HCT116 (cell line): Measurements from ENCODE around the gene SPRY4. TPM values are rescaled to one million over a fixed set of nuclear protein-coding genes. Genes with fewer than 3 reads are reported as not detected.

ENCODE experiments used
- ATAC-seq: fragments of 200-7000 bp; cut with Tn5 transposase; 2 replicates; pipeline ENCODE4 v1.9.1; 2020; ENCODE audit warnings: mild to moderate bottlenecking, moderate library complexity
- BruUV-seq: library from RNA; stranded (reverse); fragments of 400-500 nt; replicated peaks from 2 replicates; lab custom pipeline; 2021; lab: Mats Ljungman, UMichigan
- CTCF ChIA-PET: fragments of 300-600 bp; sonication (Branson Sonifier 250); formaldehyde crosslinking; loops from one replicate; lab custom pipeline; 2021; ENCODE audit warnings: antibody characterized with exemption; lab: Charles Lee
- POLR2A ChIA-PET: fragments of 300-600, 350-600 bp; sonication (Branson Sonifier 250); formaldehyde crosslinking; loops from one replicate; lab custom pipeline; 2021; ENCODE audit warnings: antibody characterized with exemption; lab: Charles Lee
- RAD21 ChIA-PET, 2 experiments: fragments of 300-600 bp; sonication (Branson Sonifier 250); formaldehyde crosslinking; loops; one replicate each; lab custom pipeline; 2023; ENCODE audit warnings: low total read pairs in 2 of 2; ENCODE audit not compliant: uncharacterized antibody in 2 of 2, unreplicated experiment in 2 of 2, low non-redundant PET in 1 of 2; lab: Charles Lee
- DNase-seq: peaks from one replicate; pipeline ENCODE4 v3.0.0-alpha.2; 2010; ENCODE audit warnings: low read depth, low spot score
- H2AFZ ChIP-seq: fragments of 200-600 bp; shearing (Covaris generic), sonication (generic); 2 replicates; pipeline ENCODE4 v1.6.1; 2017; ENCODE audit warnings: low read depth, mixed run types, mixed read lengths, antibody characterized with exemption, low read length; ENCODE audit not compliant: poor library complexity, severe bottlenecking
- H3K27ac ChIP-seq: 2 replicates; pipeline ENCODE4 v1.5.1; 2012; ENCODE audit warnings: low read depth, low read length
- H3K27me3 ChIP-seq: fragments of 200-600 bp; sonication (generic); 2 replicates; pipeline ENCODE4 v1.6.1; 2016; ENCODE audit warnings: mixed run types, low read length, mixed read lengths; ENCODE audit not compliant: insufficient read depth
- H3K36me3 ChIP-seq, 2 experiments: fragments of 200-500 bp in 1 of 2; fragments of 200-600 bp in 1 of 2; sonication (Bioruptor generic) in 1 of 2; sonication (generic) in 1 of 2; 2 replicates each; pipeline versions ENCODE4 v1.5.1 to v1.6.1; 2014 to 2016; ENCODE audit warnings: low read length in 2 of 2, inconsistent platforms in 1 of 2, mixed read lengths in 1 of 2, mixed run types in 1 of 2; ENCODE audit not compliant: insufficient read depth in 2 of 2, control insufficient read depth in 1 of 2
- H3K4me1 ChIP-seq, 2 experiments: fragments of 200-600 bp in 1 of 2; sonication (generic) in 1 of 2; 2 replicates each; pipeline versions ENCODE4 v1.5.1 to v1.6.1; 2012 to 2017; ENCODE audit warnings: low read length in 2 of 2, inconsistent platforms in 1 of 2, mild to moderate bottlenecking in 1 of 2, mixed read lengths in 1 of 2, mixed run types in 1 of 2, moderate library complexity in 1 of 2; ENCODE audit not compliant: insufficient read depth in 2 of 2, control insufficient read depth in 1 of 2
- H3K4me2 ChIP-seq: fragments of 200-600 bp; sonication (generic); 2 replicates; pipeline ENCODE4 v1.6.1; 2017; ENCODE audit warnings: mixed run types, low read length, mixed read lengths
- H3K4me3 ChIP-seq, 2 experiments: fragments of 200-600 bp in 1 of 2; sonication (generic) in 1 of 2; replicated peaks in 1 of 2; 2 replicates each; pipeline ENCODE4 v1.5.1; 2011 to 2016; ENCODE audit warnings: low read length in 2 of 2, control low read depth in 1 of 2, low read depth in 1 of 2, mild to moderate bottlenecking in 1 of 2, mixed read lengths in 1 of 2, mixed run types in 1 of 2
- H3K79me2 ChIP-seq: fragments of 200-600 bp; sonication (generic); 2 replicates; pipeline ENCODE4 v1.6.1; 2017; ENCODE audit warnings: mild to moderate bottlenecking, mixed run types, low read length, moderate library complexity, mixed read lengths; ENCODE audit not compliant: insufficient read depth
- H3K9ac ChIP-seq: fragments of 200-600 bp; sonication (generic); 2 replicates; pipeline ENCODE4 v1.6.1; 2016; ENCODE audit warnings: low read length, mixed read lengths
- H3K9me2 ChIP-seq: fragments of 200-600 bp; sonication (generic), shearing (Covaris generic); 2 replicates; pipeline ENCODE4 v1.6.1; 2017; ENCODE audit warnings: mixed run types, mild to moderate bottlenecking, moderate library complexity; ENCODE audit not compliant: insufficient read depth
- H3K9me3 ChIP-seq, 2 experiments: fragments of 200-500 bp in 1 of 2; fragments of 200-600 bp in 1 of 2; sonication (Bioruptor generic) in 1 of 2; sonication (generic) in 1 of 2; 2 replicates each; pipeline ENCODE4 v1.6.1; 2014 to 2017; ENCODE audit warnings: low read length in 2 of 2, mixed read lengths in 2 of 2, inconsistent platforms in 1 of 2, low read depth in 1 of 2, mild to moderate bottlenecking in 1 of 2, mixed run types in 1 of 2, moderate library complexity in 1 of 2; ENCODE audit not compliant: control insufficient read depth in 1 of 2, insufficient read depth in 1 of 2
- H4K20me1 ChIP-seq: fragments of 200-600 bp; sonication (generic), shearing (Covaris generic); 2 replicates; pipeline ENCODE4 v1.6.1; 2017; ENCODE audit warnings: mixed run types, mild to moderate bottlenecking, moderate library complexity; ENCODE audit not compliant: insufficient read depth
- ATF3 ChIP-seq: IDR thresholded peaks from 2 replicates; pipeline ENCODE4 v1.6.1; 2012
- CBX3 ChIP-seq: IDR thresholded peaks from 2 replicates; pipeline ENCODE4 v1.6.1; 2012; ENCODE audit warnings: low read depth
- CEBPB ChIP-seq: IDR thresholded peaks from 2 replicates; pipeline ENCODE4 v1.6.1; 2012; ENCODE audit warnings: low read depth
- CTCF ChIP-seq, 3 experiments: fragments of 200-600 bp in 1 of 3; sonication (generic) in 1 of 3; IDR thresholded peaks in 2 of 3; conservative IDR thresholded peaks in 1 of 3; 2 replicates each; pipeline ENCODE4 v1.5.1; 2012 to 2017; ENCODE audit warnings: low read depth in 2 of 3, low read length in 2 of 3, antibody characterized with exemption in 1 of 3, borderline replicate concordance in 1 of 3, control low read depth in 1 of 3, mild to moderate bottlenecking in 1 of 3, mixed read lengths in 1 of 3, mixed run types in 1 of 3, moderate library complexity in 1 of 3; ENCODE audit not compliant: insufficient read depth in 1 of 3
- EGR1 ChIP-seq: IDR thresholded peaks from 2 replicates; pipeline ENCODE4 v1.6.1; 2012; ENCODE audit warnings: low read depth
- ELF1 ChIP-seq: IDR thresholded peaks from 2 replicates; pipeline ENCODE4 v1.6.1; 2012; ENCODE audit warnings: low read depth, borderline replicate concordance
- EZH2 ChIP-seq: fragments of 200-600 bp; sonication (generic); IDR thresholded peaks from 2 replicates; pipeline ENCODE4 v1.6.1; 2017; ENCODE audit warnings: antibody characterized with exemption, mixed run types
- EZH2phosphoT487 ChIP-seq: fragments of 200-600 bp; IDR thresholded peaks from 2 replicates; pipeline ENCODE4 v1.6.1; 2018; ENCODE audit warnings: antibody characterized with exemption, borderline replicate concordance
- FOSL1 ChIP-seq: IDR thresholded peaks from 2 replicates; pipeline ENCODE4 v1.6.1; 2012; ENCODE audit warnings: low read depth
- JUND ChIP-seq: IDR thresholded peaks from 2 replicates; pipeline ENCODE4 v1.6.1; 2012
- MAX ChIP-seq: IDR thresholded peaks from 2 replicates; pipeline ENCODE4 v1.6.1; 2012
- POLR2A ChIP-seq: IDR thresholded peaks from 2 replicates; pipeline ENCODE4 v1.7.0; 2011; ENCODE audit warnings: borderline replicate concordance; ENCODE audit not compliant: insufficient read depth, insufficient read length; ENCODE audit errors: extremely low read depth
- POLR2AphosphoS5 ChIP-seq: IDR thresholded peaks from 2 replicates; pipeline ENCODE4 v1.6.1; 2011; ENCODE audit warnings: mild to moderate bottlenecking, low read depth, low read length, moderate library complexity
- RAD21 ChIP-seq: IDR thresholded peaks from 2 replicates; pipeline ENCODE4 v1.6.1; 2012; ENCODE audit warnings: low read depth, mild to moderate bottlenecking
- REST ChIP-seq: IDR thresholded peaks from 2 replicates; pipeline ENCODE4 v1.6.1; 2012; ENCODE audit warnings: low read depth
- SIN3A ChIP-seq: IDR thresholded peaks from 2 replicates; pipeline ENCODE4 v1.6.1; 2012; ENCODE audit warnings: low read depth
- SP1 ChIP-seq: IDR thresholded peaks from 2 replicates; pipeline ENCODE4 v1.6.1; 2012; ENCODE audit warnings: low read depth
- SRF ChIP-seq: IDR thresholded peaks from 2 replicates; pipeline ENCODE4 v1.6.1; 2012; ENCODE audit warnings: low read depth
- TCF7L2 ChIP-seq: IDR thresholded peaks from 2 replicates; pipeline ENCODE4 v1.7.0; 2011; ENCODE audit warnings: borderline replicate concordance, inconsistent platforms; ENCODE audit not compliant: insufficient read depth, insufficient read length; ENCODE audit errors: extremely low read depth
- YY1 ChIP-seq: IDR thresholded peaks from 2 replicates; pipeline ENCODE4 v1.6.1; 2011; ENCODE audit warnings: low read length, low read depth, moderate library complexity, mild to moderate bottlenecking; ENCODE audit not compliant: insufficient replicate concordance; ENCODE audit errors: extremely low read depth
- ZNF274 ChIP-seq: fragments of 200-500 bp; sonication (Bioruptor generic); IDR thresholded peaks from 2 replicates; pipeline ENCODE4 v1.6.1; 2014; ENCODE audit warnings: mild to moderate bottlenecking, low read depth, low read length, inconsistent platforms
- intact Hi-C: fragments of 100-400 bp; cut with micrococcal nuclease; formaldehyde crosslinking; loops from 2 replicates; pipeline ENCODE4 v1.10.0; 2022
- total RNA-seq: library from RNA; stranded (reverse); gene quantifications from one replicate; pipeline ENCODE4 v1.2.1, GENCODE V29; 2021; ENCODE audit not compliant: unreplicated experiment

Gene SPRY4
- total RNA-seq, 1 experiment from 2014 or later, result 112 TPM

- Histone ChIP-seq H4K20me1 (no peaks in the 10 kb centered on the region), H3K4me1 (peaks cover 13 to 25% of the 10 kb centered on the region in 2 experiments), H3K36me3 (no peaks in the 10 kb centered on the region), H3K27me3 (no peaks in the 10 kb centered on the region), H3K9ac (no peak overlapping the region), H2AFZ (peak overlapping the region; percentile 54), H3K4me3 (peak overlapping the region in 1 of 2 experiments; percentile 25; a peak in 1 of 4 replicates), H3K27ac (peak overlapping the region; percentile 11; the same call in 1 of the 2 replicates), H3K9me3 (no peaks in the 10 kb centered on the region), H3K4me2 (peak overlapping the region; percentile 74), H3K9me2 (no peaks in the 10 kb centered on the region), H3K79me2 (no peaks in the 10 kb centered on the region)
- no TSS peak for BruUV-seq
- ChIA-PET RAD21 (interaction anchor here in 1 of 2 experiments (0.5 kb wide), 1 partner anchor 78 kb away, joined by 3 read pairs; no protein-coding TSS in a partner anchor), POLR2A (no interaction called here), CTCF (no interaction called here)
- DNase-seq (peak; percentile 69), ATAC-seq (peak; percentile 83)
- intact Hi-C loops, result no loop called here
- TF ChIP-seq TCF7L2 (no peak), MAX (no peak), ATF3 (no peak), REST (no peak), POLR2AphosphoS5 (no peak), ZNF274 (no peak), POLR2A (no peak), CBX3 (peak; percentile 68; the same call in 1 of the 2 replicates), SIN3A (no peak), JUND (peak; percentile 72), CTCF (IDR thresholded peaks at IDR 0.05 in 2 of 3, conservative IDR thresholded peaks at IDR 0.05 in 1 of 3; ENCODE audit: borderline replicate concordance in 1 of 3, insufficient read depth in 1 of 3, low read depth in 2 of 3, low read length in 2 of 3) (no peak), EZH2phosphoT487 (no peak), SRF (no peak), RAD21 (no peak), SP1 (peak; percentile 45; the same call in 1 of the 2 replicates), CEBPB (no peak), EZH2 (no peak), FOSL1 (peak; percentile 57; the same call in 1 of the 2 replicates), ELF1 (no peak), YY1 (no peak), EGR1 (no peak)
These were observed 49.3 kb downstream of the SPRY4 start for GRCh38 chr5:142275496-142275895.
